ENCODE data around the gene FILIP1L.

Gene FILIP1L

DNA sequence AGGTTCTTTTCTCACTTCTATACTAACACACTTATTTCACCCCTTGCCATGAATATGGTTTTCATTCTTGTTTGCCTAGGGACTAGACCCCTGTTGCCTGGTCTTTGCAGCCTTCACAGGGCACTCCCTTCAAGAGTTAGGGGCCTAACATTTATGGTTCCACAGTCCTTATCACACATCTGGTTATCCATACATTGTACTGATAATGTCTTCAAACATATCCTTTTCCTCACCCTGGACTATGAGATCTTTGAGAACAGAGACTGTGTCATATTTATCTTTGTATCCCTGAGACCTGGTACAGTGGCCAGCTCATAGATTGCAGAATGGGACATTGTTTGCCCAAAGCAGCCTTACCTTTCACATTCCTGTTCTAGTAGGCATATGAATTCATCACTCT lies 190.4 kb downstream of the FILIP1L start:
- DNase-seq (ENCODE audit: low read depth), result no peak

DNA sequence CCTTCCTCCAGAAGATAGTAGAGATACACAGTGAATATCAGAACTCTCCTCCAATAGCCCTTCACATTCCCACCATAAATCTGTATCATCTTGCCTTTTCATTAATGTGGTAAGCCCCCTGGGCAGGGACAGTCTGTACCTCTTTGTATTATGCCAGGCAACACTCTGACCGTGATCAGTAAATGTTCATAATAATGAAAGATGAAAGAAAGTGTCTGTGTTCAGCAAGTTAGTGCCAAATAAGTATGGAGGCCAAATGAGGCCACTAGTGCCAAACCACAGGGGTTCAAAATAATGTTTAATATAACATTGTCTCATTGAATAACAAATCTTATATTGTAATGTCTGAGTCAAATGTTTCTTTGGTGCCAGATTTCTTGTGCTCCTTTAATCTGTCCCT lies 192.3 kb downstream of the FILIP1L start:
- no peak for DNase-seq (ENCODE audit: low read depth)

DNA sequence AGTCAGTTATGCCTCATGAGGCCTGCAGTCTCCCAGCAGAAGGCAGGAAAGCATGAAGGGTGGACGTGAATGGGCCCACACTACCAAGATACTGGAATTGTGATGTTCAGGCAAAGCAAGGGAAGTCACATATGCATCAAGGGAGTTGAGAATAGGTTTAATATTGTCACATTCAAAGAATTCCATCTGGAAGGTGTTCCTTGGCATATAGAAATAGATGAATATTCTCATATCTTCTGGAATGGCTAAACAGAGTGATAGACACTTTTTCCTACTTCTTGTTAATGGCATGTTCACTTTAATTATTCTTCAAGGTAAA lies 193.0 kb downstream of the FILIP1L start:
- no peak for DNase-seq (ENCODE audit: low read depth)

DNA sequence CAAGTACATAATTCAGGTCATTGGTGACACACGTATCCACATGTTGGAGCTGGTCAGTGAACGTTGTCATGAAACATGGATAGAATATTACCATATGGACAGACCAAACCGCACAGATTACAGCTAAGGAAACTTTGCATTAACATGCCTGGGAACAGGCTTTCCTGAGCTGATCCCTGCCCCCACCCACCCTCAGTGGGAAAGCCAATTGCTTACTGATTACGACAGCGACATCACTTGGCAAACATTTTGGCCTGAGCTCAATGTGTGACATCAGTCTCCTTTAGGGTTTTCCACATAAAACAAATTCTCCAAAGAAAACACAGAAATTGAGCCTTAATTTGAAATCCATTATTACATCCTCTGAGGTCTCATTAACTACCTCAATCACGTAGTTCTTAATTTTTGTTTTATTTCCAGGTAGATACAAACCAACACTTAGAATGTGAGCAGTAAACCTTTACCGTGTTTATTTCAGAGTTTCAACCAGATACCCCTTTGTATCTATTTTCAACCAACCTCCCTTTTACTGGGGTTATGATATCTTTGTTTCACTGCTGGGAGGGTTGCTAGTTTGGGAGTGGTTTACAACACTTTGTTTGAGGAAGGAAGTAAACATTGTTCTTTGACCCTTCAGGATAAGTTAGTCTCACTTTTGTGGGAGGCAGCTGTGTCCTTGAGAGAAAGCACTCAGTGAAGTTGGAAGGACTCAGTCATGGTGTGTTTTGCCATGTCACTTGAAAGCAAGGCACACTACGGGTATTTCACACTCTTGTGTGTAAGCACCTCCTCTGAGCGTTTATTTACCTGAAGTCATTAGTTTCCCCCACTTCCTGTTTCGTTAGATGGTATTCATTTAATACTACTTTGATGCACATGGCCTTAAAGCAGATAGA lies 193.6 kb downstream of the FILIP1L start:
- DNase-seq (ENCODE audit: low read depth), result no peak

DNA sequence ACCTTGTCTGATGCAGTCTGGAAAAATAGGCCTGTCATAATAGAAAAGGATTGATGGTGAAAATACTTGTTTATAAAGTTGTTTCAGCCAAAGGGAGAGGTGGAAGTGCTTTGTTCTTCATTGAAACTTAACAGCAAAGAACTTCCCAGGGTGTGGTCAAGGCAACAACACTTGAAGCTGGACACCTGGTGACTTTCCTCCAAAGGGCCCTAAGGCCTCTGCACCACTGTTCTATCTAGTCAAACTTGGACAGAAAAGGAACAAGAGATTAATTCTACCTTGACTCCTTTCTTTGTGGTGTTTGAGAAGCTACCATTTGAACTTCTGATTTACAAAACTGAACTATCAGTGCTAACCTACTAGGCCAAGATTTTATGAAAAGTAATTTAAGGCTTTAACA lies 194.6 kb downstream of the FILIP1L start:
- no peak for DNase-seq (ENCODE audit: low read depth)

DNA sequence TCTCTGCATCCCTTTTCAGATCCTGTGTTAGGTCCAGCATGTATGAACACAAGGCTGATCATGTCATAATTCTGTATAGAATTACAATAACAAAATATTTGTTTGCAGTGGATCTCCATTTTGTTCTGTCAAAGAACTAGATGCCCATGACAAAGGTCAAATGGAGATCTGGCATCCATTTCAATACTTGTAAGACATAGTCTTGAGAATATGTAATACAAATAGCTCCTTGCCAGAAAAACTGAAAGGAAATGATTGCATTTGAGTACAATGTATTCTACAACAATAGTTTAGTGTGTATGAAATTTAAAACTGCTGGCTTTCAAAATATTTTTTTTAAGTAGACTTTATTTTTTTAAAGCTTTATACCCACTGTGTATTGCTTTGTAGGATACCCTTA lies 195.6 kb downstream of the FILIP1L start:
- DNase-seq (ENCODE audit: low read depth), result no peak

DNA sequence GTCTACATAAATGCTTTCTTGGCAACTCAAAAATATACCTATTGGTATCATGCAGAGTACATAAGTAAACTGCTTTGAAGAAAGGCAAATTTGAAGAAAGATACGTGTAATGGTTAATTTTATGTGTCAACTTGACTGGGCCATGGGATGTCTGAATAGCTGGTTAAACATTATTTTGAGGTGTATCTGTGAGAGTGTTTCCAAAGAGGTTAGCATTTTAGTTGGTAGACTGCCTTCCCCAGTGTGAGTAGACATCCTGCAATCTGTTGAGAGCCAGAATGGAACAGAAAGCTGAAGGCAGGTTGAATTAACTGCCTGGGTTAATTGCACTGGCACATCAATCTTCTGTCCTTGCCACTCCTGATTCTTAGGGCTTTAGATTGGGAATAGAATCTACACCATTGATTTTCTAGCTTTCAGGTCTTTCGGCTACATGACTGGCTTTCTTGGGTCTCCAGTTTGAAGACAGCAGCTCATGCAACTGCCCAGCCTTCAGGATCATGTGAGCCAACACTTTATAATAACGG lies 198.3 kb downstream of the FILIP1L start:
- no peak for DNase-seq (ENCODE audit: low read depth)

DNA sequence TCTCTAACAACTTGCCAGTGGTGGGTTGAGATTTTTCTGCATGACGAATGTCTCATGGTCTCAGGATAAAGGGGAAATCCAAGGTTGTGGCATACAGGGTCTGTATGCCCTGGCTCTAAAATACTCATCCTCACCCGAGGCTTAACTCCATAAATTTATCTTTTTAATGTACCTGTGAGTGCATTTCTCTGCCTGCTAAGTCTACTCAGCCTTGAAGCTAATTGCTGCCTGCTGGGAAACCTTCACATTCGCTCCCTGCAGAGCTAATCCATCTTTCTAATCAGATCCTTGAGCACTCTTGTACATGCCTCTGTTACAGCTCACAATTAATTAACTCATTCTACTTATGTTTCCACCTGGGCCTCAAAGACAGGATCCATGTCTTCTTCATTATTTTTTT lies 202.9 kb downstream of the FILIP1L start:
- no peak for DNase-seq (ENCODE audit: low read depth)

DNA sequence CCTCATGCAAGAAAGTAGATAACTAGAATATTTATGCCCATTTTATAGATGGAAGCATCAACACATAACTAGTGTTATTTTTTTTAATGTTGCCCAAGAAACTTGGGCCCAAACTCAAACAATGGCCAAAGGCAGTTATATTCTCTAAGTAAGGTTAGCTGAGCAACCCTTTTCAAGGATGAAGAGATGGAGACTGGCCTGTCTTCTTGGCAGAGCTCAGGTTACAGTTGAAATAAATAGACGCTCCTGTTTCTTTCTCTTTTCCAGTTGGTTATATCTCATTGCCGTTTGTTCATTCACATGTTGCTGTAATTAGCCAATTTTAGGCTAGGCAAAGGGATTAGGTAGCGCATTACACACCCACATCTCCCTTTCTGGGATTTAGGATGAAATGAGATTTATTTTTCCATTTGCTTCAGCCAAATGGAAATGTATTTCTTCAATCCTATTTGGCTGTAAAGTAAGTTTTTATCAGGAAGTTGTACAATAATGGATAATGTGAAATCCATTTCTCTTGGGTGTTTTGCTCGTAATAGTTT lies 203.5 kb downstream of the FILIP1L start:
- DNase-seq (ENCODE audit: low read depth), result no peak

DNA sequence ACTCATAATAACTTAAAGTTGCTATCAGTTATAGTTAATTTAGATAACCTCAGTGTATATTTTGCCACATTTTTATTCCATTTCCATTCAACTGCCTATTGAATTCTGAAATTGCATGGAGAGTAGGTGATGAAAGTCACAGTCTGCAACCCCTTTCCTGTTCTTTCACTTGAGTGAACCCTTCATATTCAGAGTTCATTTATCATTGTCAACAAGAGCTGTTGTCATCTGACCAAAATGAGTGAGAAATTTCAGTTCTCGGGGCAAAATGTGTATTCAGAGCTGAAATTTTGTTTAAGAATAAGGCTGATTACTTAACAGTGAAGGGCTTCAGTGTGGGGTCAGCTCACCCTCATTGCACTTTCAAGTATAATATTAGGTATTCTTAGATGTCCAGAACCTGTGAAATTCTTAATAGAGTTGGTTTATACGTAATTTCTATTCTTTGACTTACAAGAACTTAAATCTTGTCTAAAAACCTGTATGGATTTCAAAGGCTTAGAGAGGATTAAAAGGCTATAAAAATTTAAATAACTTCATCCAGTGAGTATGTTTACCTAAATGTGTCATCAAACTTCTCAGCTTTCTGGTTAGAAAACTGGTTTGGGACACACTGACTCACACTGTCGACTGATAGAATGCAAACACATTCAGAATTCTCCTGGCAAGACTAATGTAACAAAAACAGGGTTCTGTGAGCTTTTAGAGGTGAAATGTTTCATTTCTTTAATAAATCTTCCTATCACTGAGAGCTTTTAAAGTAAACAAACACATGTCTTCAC lies 204.4 kb downstream of the FILIP1L start:
- DNase-seq (ENCODE audit: low read depth), result no peak

DNA sequence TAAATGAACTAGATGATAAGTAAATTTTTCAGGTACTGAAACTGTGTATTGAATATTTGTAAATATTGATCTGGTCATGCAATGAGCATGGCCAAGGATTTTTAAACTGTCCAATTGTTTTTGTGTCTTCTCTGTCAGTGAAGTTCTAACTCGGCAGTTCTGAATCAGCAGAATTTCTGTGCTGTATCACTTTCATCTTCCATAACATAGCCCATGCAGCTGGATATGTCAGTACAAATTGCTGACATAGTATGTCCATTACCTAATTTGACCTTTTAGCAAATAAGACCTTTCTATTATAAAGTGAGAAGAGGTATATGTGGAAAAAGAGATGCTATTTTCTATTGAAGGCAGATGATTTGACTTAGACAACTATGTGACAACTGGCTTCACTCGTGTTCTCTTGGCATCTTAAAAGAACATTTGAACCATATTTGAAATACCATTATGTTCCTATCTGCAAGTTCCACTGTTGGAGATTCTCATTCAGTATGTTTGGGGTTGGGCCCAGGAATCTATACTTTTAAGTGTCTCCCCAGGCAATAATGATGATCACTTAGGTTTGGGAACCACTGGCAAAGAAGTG lies 206.2 kb downstream of the FILIP1L start:
- DNase-seq (ENCODE audit: low read depth), result no peak

DNA sequence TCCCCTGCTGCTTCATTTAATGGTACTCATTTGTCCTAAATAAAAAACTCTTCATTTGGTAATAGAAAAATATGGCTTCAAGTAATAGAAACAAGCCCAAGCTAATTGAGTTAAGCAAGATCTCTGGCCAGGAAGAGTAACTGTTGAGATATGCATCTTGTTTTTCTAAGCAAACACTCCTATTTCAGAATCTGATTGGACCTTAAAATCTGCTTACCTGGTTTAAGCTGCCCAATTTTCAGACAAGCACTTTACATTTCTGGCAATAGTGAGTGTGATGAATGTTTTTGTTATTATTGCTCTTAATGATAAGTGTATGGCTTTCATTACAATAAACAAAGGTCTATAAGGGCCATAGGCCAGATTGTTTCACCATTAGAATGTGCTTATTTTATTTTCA lies 210.4 kb downstream of the FILIP1L start:
- no peak for DNase-seq (ENCODE audit: low read depth)

DNA sequence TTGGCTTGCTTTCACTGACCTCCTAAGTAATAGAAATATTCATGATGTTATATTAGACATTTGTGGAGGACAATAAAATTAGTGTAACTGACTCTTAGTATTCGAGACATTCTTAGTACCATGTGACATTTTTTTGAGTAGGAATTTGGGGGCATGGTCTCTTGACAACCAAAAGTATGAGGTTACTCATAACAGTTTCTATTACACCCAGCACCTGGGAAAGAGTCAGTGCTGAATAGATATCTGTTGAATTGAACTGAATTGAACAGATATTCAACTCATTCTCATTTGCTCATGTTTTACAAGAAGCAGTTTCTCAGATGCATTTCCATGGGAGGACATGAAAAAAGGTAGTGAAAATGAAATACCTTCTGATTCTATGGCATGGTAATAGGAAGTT lies 212.2 kb downstream of the FILIP1L start:
- no peak for DNase-seq (ENCODE audit: low read depth)

DNA sequence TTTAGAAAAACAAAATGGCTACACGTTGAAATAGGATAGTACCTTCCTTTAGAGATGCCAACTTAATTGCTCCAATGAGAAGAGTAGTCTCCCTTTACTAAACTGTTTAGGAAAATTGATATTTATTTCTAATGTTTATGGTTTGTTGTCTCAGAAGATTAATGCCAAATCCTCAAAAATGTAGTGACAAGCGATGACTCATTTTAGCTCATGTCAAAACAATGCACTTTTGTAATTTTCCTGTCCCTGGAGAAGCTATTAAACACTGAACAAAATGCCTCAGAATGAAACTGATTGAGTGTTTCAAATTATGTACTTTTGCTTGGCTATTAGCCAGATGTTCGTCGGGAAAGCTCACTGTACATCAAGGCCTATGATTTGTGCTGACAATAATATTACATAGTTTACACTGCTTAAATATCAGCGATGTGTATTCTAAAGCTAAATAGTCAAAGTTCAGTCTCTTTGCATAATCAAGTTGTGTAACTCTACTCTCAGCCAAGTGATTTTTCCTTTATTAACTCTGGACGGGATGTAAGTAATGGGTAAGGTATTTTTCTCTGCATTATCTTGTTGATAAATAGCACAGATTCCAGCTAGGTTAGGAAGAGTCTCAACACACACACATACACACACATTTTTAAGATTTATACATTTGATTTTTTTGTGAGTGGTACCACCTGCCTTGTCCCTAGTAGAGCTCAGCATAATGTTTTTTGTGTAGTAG lies 212.9 kb downstream of the FILIP1L start:
- no peak for DNase-seq (ENCODE audit: low read depth)

DNA sequence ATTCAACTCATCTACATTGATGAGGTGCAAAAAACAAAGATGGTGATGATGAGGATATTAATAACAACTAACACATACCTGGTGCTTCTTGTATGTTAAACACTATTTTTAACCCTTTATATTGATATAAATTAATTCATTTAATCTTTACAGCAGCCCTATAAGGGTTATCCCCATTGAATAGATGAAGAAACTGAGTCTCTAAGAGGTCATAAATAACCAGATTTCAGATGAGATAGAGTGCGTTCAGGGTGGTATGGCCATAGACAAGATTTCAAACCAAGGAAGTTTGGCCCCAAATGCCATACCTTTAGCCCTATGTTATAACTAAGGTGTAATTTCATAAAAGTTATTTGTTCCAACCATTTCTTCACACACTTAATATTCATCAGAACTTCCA lies 214.1 kb downstream of the FILIP1L start:
- no peak for DNase-seq (ENCODE audit: low read depth)

DNA sequence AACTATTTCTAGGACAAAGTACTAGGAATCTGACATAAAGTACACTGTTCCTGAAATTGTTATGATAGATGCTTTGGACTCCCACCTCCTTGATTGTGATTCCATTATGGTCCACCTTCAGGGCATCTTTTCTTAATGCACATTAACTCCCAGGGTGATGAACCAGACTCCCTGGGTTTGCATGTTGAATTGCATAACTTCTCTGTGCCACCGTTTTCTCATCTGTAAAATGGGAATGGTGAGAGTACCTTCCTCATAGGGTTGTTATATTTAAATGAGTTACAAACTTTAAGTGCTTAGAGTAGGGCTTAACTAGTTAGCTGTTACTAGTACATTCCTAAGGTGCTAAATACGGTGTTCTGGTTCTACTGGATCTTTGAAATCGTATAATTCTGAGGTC lies 214.7 kb downstream of the FILIP1L start:
- DNase-seq (ENCODE audit: low read depth), result no peak

DNA sequence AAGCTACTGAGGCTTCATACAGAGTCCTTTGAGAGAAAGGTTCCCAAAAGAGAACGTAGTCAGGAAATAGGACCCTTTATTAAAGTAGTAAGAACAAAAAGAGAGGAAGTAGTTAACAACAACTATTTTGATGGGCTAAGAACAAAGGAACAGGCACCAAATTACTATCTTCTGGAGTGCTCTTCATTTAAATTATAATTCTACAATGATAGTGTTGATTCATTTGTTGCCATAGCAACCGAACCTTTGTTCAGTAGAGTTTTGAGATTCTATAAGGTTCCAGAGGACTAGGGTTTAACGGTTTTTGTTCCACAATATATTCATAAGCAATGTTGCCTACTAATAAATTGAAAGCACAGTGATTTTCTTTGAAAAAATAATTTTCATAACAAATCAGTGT lies 217.8 kb downstream of the FILIP1L start:
- DNase-seq (ENCODE audit: low read depth), result no peak

DNA sequence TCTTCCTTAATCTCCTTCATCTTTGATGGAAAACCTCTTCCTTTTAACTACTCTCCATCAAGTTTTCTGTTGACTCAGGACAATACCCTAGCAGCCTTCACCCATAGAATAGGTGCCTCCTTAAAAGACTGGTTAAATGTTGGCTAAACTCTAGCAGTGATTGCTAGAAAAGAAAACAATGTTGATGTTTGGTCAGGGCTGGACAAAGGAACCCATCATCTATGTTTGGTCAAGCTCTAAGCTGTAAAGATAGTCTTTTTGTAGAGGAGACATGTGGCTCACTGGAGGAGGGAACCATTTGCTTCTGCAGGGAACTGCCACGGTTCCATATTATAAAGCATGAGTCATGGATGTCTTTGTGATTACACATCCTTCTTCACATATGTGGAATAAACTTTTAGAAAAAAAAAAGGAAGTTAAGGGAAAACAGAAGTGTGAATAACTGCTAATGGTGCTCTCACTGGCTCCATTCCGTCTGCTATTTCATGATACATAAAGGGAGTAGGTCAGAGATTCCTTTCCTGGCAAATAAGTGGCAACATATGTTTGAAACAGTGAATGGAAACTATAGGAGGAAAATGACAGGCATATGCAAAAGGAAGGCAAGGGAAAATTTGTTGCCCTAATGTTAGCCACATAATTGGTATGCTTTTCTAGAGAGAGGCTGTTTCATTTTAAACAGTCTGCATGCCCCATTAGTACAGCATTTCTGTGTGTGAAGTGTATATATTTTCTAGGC lies 218.4 kb downstream of the FILIP1L start:
- no peak for DNase-seq (ENCODE audit: low read depth)

DNA sequence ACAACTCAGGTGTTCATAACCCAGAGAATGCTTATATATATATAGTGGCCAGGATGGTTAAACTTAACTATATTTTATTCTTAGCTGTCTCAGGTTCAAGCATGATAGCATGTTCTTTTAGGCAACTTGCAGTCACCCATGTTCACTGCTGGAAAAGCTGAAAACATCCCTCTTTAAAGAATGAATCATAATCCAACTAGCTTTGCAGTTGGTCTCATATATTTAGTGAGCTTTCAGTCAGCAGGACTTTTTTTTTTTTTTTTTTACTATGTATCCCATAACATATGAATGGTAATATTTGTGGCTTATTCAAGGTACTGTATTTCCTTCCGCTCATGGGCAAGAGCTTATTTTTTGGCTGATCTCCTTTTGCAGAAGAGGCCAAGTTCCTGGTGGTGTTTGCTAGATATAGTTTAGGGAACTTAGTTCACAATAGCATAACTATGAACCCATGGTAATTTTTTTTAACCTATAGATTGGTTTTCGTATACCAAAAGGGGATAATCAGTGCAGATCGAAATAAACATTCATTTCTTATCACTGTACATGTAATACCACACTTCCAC lies 219.1 kb downstream of the FILIP1L start:
- DNase-seq (ENCODE audit: low read depth), result no peak

DNA sequence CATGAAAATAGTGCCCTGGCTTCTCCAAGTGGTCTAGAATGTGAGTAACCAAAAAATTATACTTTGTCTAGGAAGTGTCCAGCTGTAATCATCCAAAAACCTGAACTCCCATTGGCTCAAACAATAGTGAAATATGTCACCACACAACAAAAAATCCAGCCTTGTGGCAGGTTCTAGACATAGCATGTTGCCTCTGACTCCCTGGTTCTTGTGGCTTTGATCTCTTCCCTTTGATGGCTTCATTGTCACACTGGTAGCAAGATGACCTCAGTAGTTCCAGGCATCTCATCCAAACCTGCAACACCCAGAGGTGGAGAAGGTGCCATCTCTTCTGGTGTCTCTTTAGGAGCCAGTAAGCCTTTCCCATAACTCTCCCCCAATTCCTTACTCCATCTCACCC lies 222.0 kb downstream of the FILIP1L start:
- no peak for DNase-seq (ENCODE audit: low read depth)

Data from activated T-cell treated with anti-CD3 and anti-CD28 coated beads for 48 hours (primary cell).